HG03521 (cell line): ENCODE data around the gene PPIL3.

Experiments
- ATAC-seq: cut with Tn5 transposase; IDR thresholded peaks from one replicate; pipeline ENCODE4 v1.9.1; 2021; ENCODE audit warnings: mild to moderate bottlenecking, moderate library complexity; ENCODE audit not compliant: unreplicated experiment

The PPIL3 gene

GRCh38 chr2:200861617-200862155 is 27.2 kb downstream of the PPIL3 start:
- no peak for ATAC-seq

DNA sequence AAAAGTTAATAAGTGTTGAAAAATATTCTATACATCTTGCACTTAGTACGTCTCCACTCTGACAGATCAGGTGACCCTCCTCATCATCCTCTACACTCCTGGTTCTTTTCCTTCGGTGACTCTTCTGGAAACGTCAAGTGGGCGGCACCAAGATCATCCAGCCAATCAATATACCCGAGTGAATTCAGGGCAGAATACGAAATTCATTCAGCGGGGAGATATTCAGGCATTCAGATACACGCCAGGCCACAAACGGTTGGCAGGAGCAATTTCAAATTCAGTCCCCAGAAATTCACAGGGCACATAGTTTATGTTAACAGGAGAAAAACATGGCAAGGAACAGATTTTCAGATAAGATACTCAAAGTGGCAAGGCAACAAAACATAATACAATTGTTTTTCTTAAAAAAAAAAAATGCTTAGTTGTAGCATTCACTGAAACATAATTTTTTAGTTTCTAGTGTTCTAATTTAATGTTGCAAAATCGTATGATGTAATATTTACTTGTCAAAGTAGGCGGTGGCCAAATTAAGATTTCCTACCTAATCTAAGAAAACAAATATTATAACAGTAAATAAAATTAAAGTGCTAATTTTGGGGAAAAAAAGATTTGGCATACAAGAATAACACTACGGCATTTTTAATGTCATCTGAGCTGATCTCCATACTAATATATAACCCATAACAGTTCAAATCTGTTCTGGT is 28.6 kb downstream of the PPIL3 start:
- ATAC-seq: no peak

- ATAC-seq: no peak
Measured at GRCh38 chr2:200856806-200857205, 32.1 kb downstream of the PPIL3 start.

- ATAC-seq: no peak
Measured at GRCh38 chr2:200852605-200853004, 36.3 kb downstream of the PPIL3 start.

GRCh38 chr2:200851398-200852248 is 37.3 kb downstream of the PPIL3 start:
- no peak for ATAC-seq

DNA sequence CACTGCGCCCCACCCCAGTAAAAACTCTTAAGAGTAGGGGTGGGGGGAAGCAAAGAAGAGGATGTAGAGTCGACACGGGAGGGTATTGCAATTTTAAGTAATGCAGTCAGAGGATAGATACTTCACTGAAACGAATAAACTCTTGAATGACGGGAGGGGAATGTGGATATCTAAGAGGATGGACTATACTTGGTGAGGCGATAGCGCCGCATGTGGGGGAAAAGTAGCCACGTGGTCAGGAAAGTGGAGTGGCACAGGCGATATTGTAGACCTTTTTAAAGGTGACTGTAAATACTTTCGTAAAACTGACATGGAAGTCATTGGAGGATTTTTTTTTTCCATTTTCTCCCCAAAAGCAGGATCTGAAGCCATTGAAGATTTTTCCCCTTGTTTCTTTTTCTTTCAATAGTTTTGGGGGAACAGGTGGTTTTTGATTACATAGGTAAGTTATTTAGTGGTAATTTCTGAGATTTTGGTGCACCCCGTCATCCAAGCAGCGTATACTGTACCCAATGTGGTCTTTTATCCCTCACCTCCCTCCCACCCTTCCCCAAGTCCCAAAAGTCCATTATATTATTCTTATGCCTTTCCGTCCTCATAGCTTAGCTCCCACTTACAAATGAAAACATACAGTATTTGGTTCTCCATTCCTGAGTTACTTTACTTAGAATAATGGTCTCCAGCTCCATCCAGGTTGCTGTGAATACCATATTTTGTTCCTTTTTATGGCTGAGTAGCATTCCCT is 38.2 kb downstream of the PPIL3 start:
- no peak for ATAC-seq

DNA sequence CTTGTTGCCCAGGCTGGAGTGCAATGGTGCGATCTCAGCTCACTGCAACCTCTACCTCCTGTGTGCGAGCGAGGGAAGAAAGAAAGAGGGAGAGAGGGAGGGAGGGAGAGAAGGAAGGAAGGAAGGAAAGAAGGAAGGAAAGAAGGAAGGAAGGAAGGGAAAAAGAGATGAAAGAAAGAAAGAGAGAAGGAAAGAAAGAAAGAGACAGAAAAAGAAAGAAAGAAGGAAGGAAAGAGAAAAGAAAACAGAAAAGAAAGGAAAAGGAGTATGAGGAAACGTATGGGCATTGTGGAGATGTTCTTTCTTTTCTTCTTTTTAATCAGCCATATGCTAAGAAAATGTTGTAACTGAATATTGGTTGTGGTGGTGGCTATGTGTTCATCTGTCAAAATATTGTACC is 40.9 kb downstream of the PPIL3 start:
- ATAC-seq: no peak

DNA sequence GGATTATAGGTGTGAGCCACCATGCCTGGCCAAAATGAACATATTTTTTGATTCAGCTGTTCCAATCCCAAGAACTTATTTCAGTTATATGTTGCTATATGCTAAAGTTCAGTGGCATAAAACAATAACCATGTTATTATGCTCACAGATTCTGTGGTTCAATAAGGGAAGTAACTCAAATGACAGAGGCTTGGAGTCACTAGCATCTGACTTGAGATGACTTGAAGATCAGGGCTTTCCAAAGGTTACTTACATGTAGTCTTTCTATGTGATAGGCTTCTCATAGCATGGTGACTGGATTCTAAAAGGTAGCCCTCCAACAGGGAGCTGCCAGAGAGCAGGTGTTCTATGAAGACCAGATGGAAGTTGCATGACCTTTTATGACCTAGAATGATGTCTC is 41.6 kb downstream of the PPIL3 start:
- no peak for ATAC-seq

- no peak for ATAC-seq
Measured at GRCh38 chr2:200845669-200846325, 43.1 kb downstream of the PPIL3 start.

- no peak for ATAC-seq
Measured at GRCh38 chr2:200845194-200845593, 43.7 kb downstream of the PPIL3 start.

GRCh38 chr2:200843993-200844948 is 44.6 kb downstream of the PPIL3 start:
- no peak for ATAC-seq

DNA sequence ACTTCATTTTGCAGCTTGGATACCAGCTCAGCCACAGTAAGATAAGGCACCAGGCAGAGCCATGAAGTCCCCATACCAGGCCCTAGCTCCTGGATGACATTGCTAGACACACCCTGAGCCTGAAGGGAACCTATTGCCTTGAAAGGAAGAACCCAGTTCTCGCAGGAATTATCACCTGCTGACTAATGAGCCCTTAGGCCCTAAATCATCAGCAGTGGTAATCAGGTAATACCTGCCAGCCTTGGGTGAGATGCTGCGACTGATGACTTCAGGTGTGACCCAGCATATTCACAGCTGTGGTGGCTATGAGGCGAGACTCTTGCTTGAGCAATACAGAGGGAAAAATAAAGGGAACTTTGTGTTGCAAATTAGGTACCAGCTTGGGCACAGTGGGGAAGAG is 49.4 kb downstream of the PPIL3 start:
- no peak for ATAC-seq

- ATAC-seq: no peak
Measured at GRCh38 chr2:200834701-200835100, 54.2 kb downstream of the PPIL3 start.

- no peak for ATAC-seq
Measured at GRCh38 chr2:200829258-200829655, 59.6 kb downstream of the PPIL3 start.

- ATAC-seq: no peak
Measured at GRCh38 chr2:200828572-200829257, 60.2 kb downstream of the PPIL3 start.

- ATAC-seq: no peak
Measured at GRCh38 chr2:200828104-200828503, 60.8 kb downstream of the PPIL3 start.

DNA sequence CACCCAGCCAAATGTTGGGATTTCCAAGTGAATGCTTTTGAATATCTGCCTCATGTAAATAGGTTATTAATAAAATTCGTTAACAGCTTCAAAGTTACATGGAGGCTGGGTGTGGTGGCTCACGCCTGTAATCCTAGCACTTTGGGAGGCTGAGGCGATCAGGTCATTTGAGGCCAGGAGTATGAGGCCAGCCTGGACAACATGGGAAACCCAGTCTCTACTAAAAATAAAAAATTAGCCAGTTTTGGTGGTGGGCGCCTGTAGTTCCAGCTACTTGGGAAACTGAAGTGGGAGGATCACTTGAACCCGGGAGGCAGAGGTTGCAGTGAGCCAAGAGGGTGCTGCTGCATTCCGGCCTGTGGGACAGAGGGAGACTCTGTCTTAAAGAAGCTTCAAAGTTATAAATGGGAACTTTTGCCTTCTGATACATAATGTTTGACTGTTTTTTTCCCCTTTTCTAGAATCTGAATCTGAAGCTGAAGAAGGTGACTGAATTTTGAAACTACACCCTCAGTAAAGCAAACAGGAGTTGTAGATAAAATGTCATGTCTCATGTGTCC is 67.1 kb downstream of the PPIL3 start:
- ATAC-seq: no peak
